ENCODE measurements around the gene NINJ1.

DNA sequence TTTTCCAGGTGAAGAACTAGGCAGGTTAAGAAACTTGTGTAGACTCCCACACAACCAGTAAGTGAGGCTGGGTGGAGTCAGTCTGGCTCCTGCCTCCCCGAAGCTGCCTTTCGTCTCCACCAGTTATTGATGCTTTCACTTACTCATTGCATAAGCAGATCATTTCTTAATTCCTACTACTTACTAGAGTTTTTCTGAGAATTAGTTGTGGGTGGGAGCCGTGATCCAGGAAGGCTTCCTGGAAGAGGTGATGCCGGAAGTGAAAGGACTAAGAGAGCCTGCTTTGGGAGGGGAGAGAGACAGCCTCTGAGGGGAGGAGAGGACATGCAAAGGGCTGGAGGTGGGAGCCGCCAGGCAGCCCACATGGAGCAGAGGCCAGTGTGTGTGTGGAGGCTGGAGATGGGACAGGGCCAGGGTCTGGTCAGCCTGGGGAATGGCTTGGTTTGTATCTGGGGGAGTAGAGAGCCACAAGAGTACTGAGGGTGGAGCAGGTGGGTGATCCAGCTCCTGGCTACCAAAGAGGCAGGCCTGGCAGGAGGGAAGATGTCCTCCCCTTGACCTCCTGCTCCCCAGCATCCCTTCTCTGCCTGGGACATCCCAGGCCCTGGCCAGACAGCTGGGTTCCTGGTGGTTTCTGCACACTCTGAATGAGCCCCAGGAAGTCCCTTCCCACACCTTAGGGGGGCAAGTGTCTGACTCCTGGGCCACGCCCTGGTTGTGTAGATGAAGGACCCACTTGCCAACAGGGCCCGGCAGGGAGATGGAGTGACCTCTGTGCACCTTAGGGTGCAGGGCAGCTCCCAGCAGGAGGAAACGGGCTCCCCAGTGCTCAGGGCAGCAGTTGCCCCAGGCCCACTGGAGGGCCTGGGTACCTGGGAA is 50.2 kb downstream of the NINJ1 start:
- TF ChIP-seq CTCF (IDR thresholded peaks at IDR 0.05) (no peak), POLR2AphosphoS5 (IDR thresholded peaks at IDR 0.05; ENCODE audit: low read depth, low read length) (no peak), SIN3A (IDR thresholded peaks at IDR 0.05; ENCODE audit: borderline replicate concordance, insufficient read depth, low read depth, low read length) (no peak)
- TF ChIP-seq, protein P1, sequence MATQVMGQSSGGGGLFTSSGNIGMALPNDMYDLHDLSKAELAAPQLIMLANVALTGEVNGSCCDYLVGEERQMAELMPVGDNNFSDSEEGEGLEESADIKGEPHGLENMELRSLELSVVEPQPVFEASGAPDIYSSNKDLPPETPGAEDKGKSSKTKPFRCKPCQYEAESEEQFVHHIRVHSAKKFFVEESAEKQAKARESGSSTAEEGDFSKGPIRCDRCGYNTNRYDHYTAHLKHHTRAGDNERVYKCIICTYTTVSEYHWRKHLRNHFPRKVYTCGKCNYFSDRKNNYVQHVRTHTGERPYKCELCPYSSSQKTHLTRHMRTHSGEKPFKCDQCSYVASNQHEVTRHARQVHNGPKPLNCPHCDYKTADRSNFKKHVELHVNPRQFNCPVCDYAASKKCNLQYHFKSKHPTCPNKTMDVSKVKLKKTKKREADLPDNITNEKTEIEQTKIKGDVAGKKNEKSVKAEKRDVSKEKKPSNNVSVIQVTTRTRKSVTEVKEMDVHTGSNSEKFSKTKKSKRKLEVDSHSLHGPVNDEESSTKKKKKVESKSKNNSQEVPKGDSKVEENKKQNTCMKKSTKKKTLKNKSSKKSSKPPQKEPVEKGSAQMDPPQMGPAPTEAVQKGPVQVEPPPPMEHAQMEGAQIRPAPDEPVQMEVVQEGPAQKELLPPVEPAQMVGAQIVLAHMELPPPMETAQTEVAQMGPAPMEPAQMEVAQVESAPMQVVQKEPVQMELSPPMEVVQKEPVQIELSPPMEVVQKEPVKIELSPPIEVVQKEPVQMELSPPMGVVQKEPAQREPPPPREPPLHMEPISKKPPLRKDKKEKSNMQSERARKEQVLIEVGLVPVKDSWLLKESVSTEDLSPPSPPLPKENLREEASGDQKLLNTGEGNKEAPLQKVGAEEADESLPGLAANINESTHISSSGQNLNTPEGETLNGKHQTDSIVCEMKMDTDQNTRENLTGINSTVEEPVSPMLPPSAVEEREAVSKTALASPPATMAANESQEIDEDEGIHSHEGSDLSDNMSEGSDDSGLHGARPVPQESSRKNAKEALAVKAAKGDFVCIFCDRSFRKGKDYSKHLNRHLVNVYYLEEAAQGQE (IDR thresholded peaks at IDR 0.05; ENCODE audit: insufficient read depth in 1 of 2, low read depth in 2 of 2, low read length in 1 of 2), result no peak
